Posterior vena cava (tissue), 2 donors: ENCODE results near the gene PSMG3. TPM values are rescaled to one million over a fixed set of nuclear protein-coding genes. Genes with fewer than 3 reads are reported as not detected.
"Not testable (repeated sequence)": the region's sequence is repeated elsewhere in the genome, so short reads cannot be mapped to it uniquely, and the experiment has no call there.

Experiments
- DNase-seq: peaks from one replicate; pipeline ENCODE4 v3.0.0-alpha.2; 2020; ENCODE audit warnings: low spot score
- intact Hi-C, 2 donors: fragments of 100-400 bp; cut with DNase I; formaldehyde crosslinking; loops; one replicate each; pipeline versions ENCODE4 v1.14.1 to v1.14.2; 2022 to 2023
- total RNA-seq, 2 donors: library from RNA; stranded (reverse); fragmentation: NEBNext Ultra II Directional; extraction: Animal tissue kit (Norgen Biotek cat#: 25700); gene quantifications; one replicate each; pipeline ENCODE4 v1.2.1, GENCODE V29; 2021
- donor health status: DM: yes; HTN: yes; CAD: no.
- donor health status: DM: yes; HTN: yes; CAD: no.

The PSMG3 gene
- total RNA-seq, 2 donors from 2014 or later: 13.9 to 19.0 TPM

DNA sequence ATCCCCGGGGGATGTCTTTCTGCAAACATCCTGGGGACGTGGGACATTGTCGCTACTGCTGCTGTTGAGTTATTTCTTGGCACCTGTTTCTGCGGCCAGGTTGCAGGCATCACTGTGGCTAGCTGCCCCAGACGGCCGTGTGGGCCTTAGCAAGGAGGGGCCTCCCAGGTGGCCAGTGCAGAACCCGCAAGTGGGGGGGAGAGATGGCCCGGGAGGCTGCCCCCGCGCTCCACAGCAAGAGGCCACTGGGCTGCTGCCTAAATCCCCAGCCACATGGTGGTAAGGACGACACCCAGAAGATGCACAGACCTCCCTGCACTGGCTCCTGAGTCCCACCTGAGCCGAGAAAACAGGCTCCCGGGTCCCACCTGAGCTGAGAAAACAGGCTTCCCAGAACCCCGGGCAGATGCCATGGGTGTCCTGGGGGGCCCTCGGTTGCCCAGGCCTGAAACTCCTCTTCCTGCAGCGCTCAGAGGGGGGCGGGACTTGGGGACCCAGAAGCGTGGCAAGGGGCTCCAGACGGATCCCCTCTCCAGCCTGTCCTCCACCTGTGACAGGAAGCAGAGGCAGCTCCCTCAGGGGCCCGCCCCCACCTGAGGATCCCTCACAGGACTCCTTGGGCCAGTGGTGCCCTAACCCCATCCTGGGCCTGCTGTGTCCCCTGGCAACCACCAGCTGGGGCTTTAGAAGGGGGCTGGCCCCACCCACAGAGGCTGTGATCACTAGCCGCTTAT is 40.3 kb downstream of the PSMG3 start:
- intact Hi-C loops: no loop called here
- no peak for DNase-seq

DNA sequence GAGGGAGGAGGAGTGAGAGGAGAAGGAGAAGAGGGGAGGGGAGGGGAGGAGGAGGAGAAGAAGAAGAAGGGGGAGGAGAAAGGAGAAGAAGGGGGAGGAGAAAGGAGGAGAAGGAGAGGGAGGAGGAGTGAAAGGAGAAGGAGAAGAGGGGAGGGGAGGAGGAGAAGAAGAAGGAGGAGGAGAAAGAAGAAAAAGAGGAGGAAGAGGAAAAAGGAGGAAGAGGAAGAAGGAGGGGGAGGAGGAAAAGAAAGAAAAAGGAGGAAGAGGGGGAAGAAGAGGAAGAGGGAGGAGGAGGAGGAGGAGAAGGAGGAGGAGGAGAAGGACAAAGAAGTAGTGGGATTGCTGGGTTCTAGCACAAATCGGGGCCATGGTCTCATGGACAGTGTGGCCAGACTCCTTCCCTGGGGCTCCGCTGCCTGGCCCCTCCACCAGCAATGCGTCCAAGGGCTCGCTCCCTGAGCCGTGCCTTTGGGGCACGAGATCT is 43.5 kb downstream of the PSMG3 start:
- intact Hi-C loops: no loop called here

DNA sequence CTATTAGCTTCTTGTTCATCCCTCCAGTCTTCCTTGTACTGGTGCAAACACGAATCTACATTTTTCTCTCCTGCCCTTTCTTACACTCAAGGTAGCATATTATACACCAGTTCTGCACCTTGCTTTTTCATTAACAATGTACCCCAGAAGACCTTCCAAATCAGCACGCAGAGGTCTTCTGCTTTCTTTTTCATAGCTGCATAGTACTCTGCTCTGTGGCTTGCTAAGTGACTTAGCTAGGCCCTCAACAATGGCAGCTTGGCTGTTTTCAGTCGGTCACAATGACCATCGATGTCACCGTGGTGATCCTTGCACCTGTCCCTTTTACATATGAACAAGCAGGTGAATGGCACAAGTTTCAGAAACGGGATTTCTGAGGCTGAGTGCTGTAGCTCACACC is 44.4 kb downstream of the PSMG3 start:
- DNase-seq: no peak
- intact Hi-C loops: no loop called here

More for the DNA sequence above, 43.5 kb downstream of the PSMG3 start:
- DNase-seq: no peak

DNA sequence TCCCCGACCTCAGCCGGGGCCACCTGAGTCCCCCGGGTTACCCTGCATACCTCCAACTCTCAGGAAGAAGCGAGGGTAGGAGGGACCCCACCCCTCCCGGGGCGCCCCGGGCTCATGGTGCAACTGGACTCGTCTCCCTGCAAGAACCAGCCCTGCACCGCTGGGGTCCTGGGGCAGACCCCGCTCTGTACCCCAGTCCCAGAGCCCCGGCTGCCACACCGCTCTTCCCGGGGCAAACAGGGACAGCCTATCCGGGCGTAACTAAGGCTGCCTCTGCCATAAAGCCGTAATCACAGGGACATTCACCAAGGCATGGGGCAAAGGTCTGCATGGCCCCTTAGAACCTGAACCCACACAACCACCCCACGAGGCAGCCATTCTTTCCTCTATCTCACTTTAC is 46.0 kb downstream of the PSMG3 start:
- intact Hi-C loops: no loop called here

DNA sequence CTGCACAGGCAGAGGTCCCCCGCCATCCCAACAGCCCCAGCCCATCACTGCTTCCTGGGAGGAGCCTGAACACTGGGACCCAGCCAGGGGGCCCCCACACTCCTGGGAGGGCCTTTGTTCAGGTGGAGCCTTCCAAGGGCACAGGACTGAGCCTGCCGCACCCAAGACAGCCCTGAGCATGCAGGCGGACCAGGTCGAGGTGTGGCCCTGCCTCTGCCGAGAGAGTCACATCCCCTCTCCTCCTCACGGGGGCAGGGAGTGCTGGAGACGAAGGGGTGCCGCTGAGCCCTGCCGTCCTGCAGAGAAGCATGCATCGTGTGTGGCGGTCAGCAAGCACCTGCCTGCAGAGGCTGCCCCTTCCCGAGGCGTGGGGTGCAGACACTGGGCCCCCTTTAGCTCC is 46.6 kb downstream of the PSMG3 start:
- no peak for DNase-seq
- intact Hi-C loops: no loop called here

More for the DNA sequence above, 46.0 kb downstream of the PSMG3 start:
- DNase-seq: no peak

DNA sequence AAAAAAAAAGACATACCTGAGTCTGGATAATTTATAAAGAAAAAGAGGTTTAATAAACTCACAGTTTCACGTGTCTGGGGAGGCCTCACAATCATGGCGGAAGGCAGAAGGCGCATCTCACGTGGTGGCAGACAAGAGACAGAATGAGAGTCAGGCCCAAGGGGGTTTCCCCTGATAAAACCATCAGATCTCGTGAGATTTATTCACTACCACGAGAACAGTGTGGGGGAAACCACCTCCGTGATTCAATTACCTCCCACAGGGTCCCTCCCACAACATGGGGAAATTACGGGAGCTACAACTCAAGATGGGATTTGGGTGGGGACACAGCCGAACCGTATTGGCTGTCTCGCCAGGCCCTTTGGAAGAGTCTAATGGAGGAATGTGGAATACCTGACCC is 48.4 kb downstream of the PSMG3 start:
- no peak for DNase-seq
- intact Hi-C loops: no loop called here

DNA sequence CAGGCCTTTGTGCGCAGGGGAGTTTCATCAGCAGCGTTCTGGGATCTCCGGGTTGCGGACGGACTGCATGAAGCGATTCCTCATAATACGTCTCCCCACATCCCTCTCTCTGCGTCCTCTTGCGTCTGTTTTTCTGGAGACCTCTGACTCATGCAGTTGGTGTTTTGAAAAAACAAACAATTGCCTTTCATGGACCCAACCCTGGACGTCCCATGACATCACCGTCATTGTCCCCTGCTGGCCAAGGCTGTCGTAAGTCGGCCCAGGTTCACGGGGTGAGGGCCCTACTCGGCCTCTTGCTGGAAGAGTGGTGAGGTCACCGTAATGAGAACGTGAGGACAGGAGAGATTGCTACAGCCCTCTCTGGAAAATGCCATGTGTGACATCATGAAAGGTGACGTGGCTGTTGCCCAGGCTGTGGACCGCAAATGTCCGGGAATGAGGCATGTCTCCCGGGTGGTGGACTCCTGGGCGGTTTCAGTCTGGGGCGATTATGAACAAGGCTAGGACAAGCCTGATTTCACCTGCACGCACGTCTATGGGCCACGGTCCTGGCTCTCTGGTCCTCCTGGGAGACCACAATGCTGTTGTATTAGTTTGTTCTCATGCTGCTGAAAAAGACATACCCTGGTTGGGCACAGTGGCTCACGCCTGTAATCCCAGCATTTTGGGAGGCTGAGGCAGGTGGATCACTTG is 49.1 kb downstream of the PSMG3 start:
- no peak for DNase-seq
- intact Hi-C loops: no loop called here

DNA sequence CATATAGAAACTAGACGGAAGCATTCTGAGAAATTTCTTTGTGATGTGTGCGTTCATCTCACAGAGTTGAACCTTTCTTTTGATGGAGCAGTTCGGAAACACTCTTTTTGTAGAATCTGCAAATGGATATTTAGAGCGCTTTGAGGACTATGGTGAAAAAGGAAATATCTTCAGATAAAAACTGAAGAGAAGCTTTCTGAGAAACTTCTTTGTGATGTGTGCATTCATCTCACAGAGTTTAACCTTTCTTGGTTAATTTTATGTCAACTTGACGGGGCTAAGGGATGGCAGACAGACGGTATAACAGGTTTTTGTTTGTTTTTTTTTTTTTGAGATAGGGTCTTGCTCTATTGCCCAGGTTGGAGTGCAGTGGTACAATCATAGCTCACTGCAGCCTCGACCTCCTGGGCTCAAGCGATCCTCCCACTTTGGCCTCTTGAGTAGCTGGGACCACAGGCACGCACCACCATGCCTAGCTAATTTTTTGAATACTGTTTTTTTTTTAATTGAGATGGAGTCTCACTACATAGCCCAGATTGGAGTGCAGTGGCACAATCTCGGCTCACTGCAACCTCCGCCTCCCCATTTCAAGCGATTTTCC is 50.4 kb downstream of the PSMG3 start:
- DNase-seq: not testable (repeated sequence)

More for the DNA sequence above, 50.4 kb downstream of the PSMG3 start:
- intact Hi-C loops: not testable (repeated sequence)

Other genes with a start within 250 kb of the PSMG3 start
- 10 to 100 TPM; 33.3 to 38.5 TPM for gene MICALL2, start 110.6 kb downstream of the PSMG3 start, total RNA-seq
- 10 to 100 TPM; 50.3 to 55.1 TPM for gene INTS1, start 65.6 kb downstream of the PSMG3 start, total RNA-seq
- 100 to 1,000 TPM in 1 of 2 donors, 10 to 100 TPM in 1; 49.4 to 138 TPM for gene MAFK, start 39.3 kb downstream of the PSMG3 start, total RNA-seq
- gene TMEM184A, start 13.8 kb downstream of the PSMG3 start, total RNA-seq: not detected
- gene ELFN1, start 100.2 kb upstream of the PSMG3 start, total RNA-seq: 1 to 10 TPM; 1.2 to 1.8 TPM